ENCODE measurements around the gene SYT17.

Gene SYT17

GRCh38 chr16:19239511-19240155 lies 71.6 kb downstream of the SYT17 start:
- no peaks in the 10 kb centered on the region for H3K27me3 ChIP-seq (ENCODE audit: insufficient read depth, low read length, poor library complexity)
- H3K9me3 ChIP-seq (ENCODE audit: insufficient read depth, low read length, severe bottlenecking): peaks cover 31% of the 10 kb centered on the region
- H3K4me3 ChIP-seq (ENCODE audit: low read depth in 1 of 2, low read length in 2 of 2): no peak overlapping the region
- TF ChIP-seq CTCF (IDR thresholded peaks at IDR 0.05; ENCODE audit: borderline replicate concordance, extremely low read depth, low read length, poor library complexity, severe bottlenecking): no peak
- no peak for TF ChIP-seq EZH2 (IDR thresholded peaks at IDR 0.05; ENCODE audit: borderline replicate concordance, low read depth, low read length, severe bottlenecking)
- no peaks in the 10 kb centered on the region for H3K36me3 ChIP-seq (ENCODE audit: insufficient read depth, low read length)
- DNase-seq: no peak
- no peaks in the 10 kb centered on the region for H3K79me2 ChIP-seq (ENCODE audit: insufficient read depth, low read length)
- no peak overlapping the region for H3K4me2 ChIP-seq (ENCODE audit: insufficient read depth, low read length)
- no peak overlapping the region for H3K27ac ChIP-seq (ENCODE audit: low read length)
- no peak for ATAC-seq (ENCODE audit: insufficient read depth, low read depth)
- H2AFZ ChIP-seq (ENCODE audit: low read depth, low read length): no peak overlapping the region
- H4K20me1 ChIP-seq (ENCODE audit: insufficient read depth, low read length): no peaks in the 10 kb centered on the region
- H3K9ac ChIP-seq (ENCODE audit: low read depth, low read length): no peak overlapping the region
- H3K4me1 ChIP-seq (ENCODE audit: insufficient read depth, low read length): no peaks in the 10 kb centered on the region

- Histone ChIP-seq H4K20me1 (ENCODE audit: insufficient read depth, low read length) (no peaks in the 10 kb centered on the region), H3K9me3 (ENCODE audit: insufficient read depth, low read length, severe bottlenecking) (peaks cover 23% of the 10 kb centered on the region), H3K9ac (ENCODE audit: low read depth, low read length) (no peak overlapping the region), H3K4me3 (ENCODE audit: low read depth in 1 of 2, low read length in 2 of 2) (no peak overlapping the region), H3K36me3 (ENCODE audit: insufficient read depth, low read length) (no peaks in the 10 kb centered on the region), H3K4me2 (ENCODE audit: insufficient read depth, low read length) (no peak overlapping the region), H2AFZ (ENCODE audit: low read depth, low read length) (no peak overlapping the region), H3K27me3 (ENCODE audit: insufficient read depth, low read length, poor library complexity) (no peaks in the 10 kb centered on the region), H3K27ac (ENCODE audit: low read length) (no peak overlapping the region), H3K4me1 (ENCODE audit: insufficient read depth, low read length) (no peaks in the 10 kb centered on the region), H3K79me2 (ENCODE audit: insufficient read depth, low read length) (no peaks in the 10 kb centered on the region)
- ATAC-seq (ENCODE audit: insufficient read depth, low read depth) (no peak), DNase-seq (no peak)
- TF ChIP-seq CTCF (IDR thresholded peaks at IDR 0.05; ENCODE audit: borderline replicate concordance, extremely low read depth, low read length, poor library complexity, severe bottlenecking) (no peak), EZH2 (IDR thresholded peaks at IDR 0.05; ENCODE audit: borderline replicate concordance, low read depth, low read length, severe bottlenecking) (no peak)
Measured at GRCh38 chr16:19240494-19240893, 72.5 kb downstream of the SYT17 start.

GRCh38 chr16:19241512-19241911 lies 73.5 kb downstream of the SYT17 start:
- TF ChIP-seq EZH2 (IDR thresholded peaks at IDR 0.05; ENCODE audit: borderline replicate concordance, low read depth, low read length, severe bottlenecking): no peak
- TF ChIP-seq CTCF (IDR thresholded peaks at IDR 0.05; ENCODE audit: borderline replicate concordance, extremely low read depth, low read length, poor library complexity, severe bottlenecking): no peak
- Histone ChIP-seq H3K4me3 (ENCODE audit: low read depth in 1 of 2, low read length in 2 of 2) (no peak overlapping the region), H3K36me3 (ENCODE audit: insufficient read depth, low read length) (no peaks in the 10 kb centered on the region), H3K9ac (ENCODE audit: low read depth, low read length) (no peak overlapping the region), H3K4me1 (ENCODE audit: insufficient read depth, low read length) (no peaks in the 10 kb centered on the region), H3K27me3 (ENCODE audit: insufficient read depth, low read length, poor library complexity) (no peaks in the 10 kb centered on the region), H3K79me2 (ENCODE audit: insufficient read depth, low read length) (no peaks in the 10 kb centered on the region), H2AFZ (ENCODE audit: low read depth, low read length) (no peak overlapping the region), H3K4me2 (ENCODE audit: insufficient read depth, low read length) (no peak overlapping the region), H3K9me3 (ENCODE audit: insufficient read depth, low read length, severe bottlenecking) (peaks cover 17% of the 10 kb centered on the region), H4K20me1 (ENCODE audit: insufficient read depth, low read length) (no peaks in the 10 kb centered on the region), H3K27ac (ENCODE audit: low read length) (no peak overlapping the region)
- DNase-seq (no peak), ATAC-seq (ENCODE audit: insufficient read depth, low read depth) (no peak)

All from DND-41 (cell line).